OCI-LY7 (cell line): Measurements from ENCODE around the gene C5orf15. TPM values are rescaled to one million over a fixed set of nuclear protein-coding genes. Genes with fewer than 3 reads are reported as not detected.

Experiments
- BruUV-seq: library from RNA; stranded (reverse); fragments of 400-500 nt; replicated peaks from 2 replicates; lab custom pipeline; 2021; lab: Mats Ljungman, UMichigan
- CTCF ChIA-PET: fragments of 300-600 bp; sonication (Branson Sonifier 250); formaldehyde crosslinking; loops from one replicate; lab custom pipeline; 2022; ENCODE audit warnings: antibody characterized with exemption; ENCODE audit not compliant: unreplicated experiment; lab: Charles Lee
- POLR2A ChIA-PET: fragments of 300-600 bp; sonication (Branson Sonifier 250); formaldehyde crosslinking; loops from one replicate; lab custom pipeline; 2022; ENCODE audit warnings: antibody characterized with exemption; lab: Charles Lee
- DNase-seq: peaks from one replicate; pipeline ENCODE4 v3.0.0-alpha.2; 2015; ENCODE audit warnings: low spot score
- H2AFZ ChIP-seq: fragments of 200-600 bp; sonication (generic), shearing (Covaris generic); 2 replicates; pipeline ENCODE4 v1.6.1; 2014; ENCODE audit warnings: mild to moderate bottlenecking, antibody characterized with exemption, low read length, moderate library complexity
- H3K27ac ChIP-seq: fragments of 200-600 bp; sonication (generic); 2 replicates; pipeline ENCODE4 v1.5.1; 2014; ENCODE audit warnings: mixed run types, low read depth, mild to moderate bottlenecking, moderate library complexity, low read length, inconsistent platforms; ENCODE audit not compliant: poor library complexity, severe bottlenecking
- H3K36me3 ChIP-seq: fragments of 200-600 bp; sonication (generic); 2 replicates; pipeline ENCODE4 v1.6.1; 2014; ENCODE audit warnings: mild to moderate bottlenecking, antibody characterized with exemption, low read length, moderate library complexity, mixed read lengths; ENCODE audit not compliant: insufficient read depth
- H3K4me1 ChIP-seq: fragments of 200-600 bp; sonication (generic); 2 replicates; pipeline ENCODE4 v1.5.1; 2014; ENCODE audit warnings: mild to moderate bottlenecking, low read length; ENCODE audit not compliant: insufficient read depth, poor library complexity, severe bottlenecking
- H3K4me2 ChIP-seq: fragments of 200-600 bp; sonication (generic); 2 replicates; pipeline ENCODE4 v1.6.1; 2014; ENCODE audit warnings: mild to moderate bottlenecking, low read length
- H3K4me3 ChIP-seq: fragments of 200-600 bp; sonication (generic); 2 replicates; pipeline ENCODE4 v1.5.1; 2014; ENCODE audit warnings: mild to moderate bottlenecking, low read depth, low read length; ENCODE audit not compliant: poor library complexity, severe bottlenecking
- H3K79me2 ChIP-seq: fragments of 200-600 bp; sonication (generic); 2 replicates; pipeline ENCODE4 v1.6.1; 2016; ENCODE audit warnings: low read depth, mild to moderate bottlenecking, low read length, moderate library complexity, mixed read lengths; ENCODE audit not compliant: insufficient read depth
- H3K9me2 ChIP-seq: fragments of 200-600 bp; sonication (generic); 2 replicates; pipeline ENCODE4 v1.6.1; 2016; ENCODE audit warnings: mild to moderate bottlenecking, low read length, mixed read lengths; ENCODE audit not compliant: insufficient read depth
- H3K9me3 ChIP-seq: fragments of 200-600 bp; sonication (generic); 2 replicates; pipeline ENCODE4 v1.6.1; 2014; ENCODE audit warnings: mild to moderate bottlenecking, mixed run types, low read length, mixed read lengths
- H4K20me1 ChIP-seq: fragments of 200-600 bp; sonication (generic); 2 replicates; pipeline ENCODE4 v1.6.1; 2014; ENCODE audit warnings: mild to moderate bottlenecking, antibody characterized with exemption, low read length, moderate library complexity, mixed read lengths; ENCODE audit not compliant: insufficient read depth
- EZH2phosphoT487 ChIP-seq: fragments of 200-600 bp; sonication (generic); IDR thresholded peaks from 2 replicates; pipeline ENCODE4 v1.6.1; 2018; ENCODE audit warnings: low read depth, borderline replicate concordance, mild to moderate bottlenecking, mixed run types, antibody characterized with exemption, low read length, moderate library complexity, mixed read lengths
- intact Hi-C: fragments of 100-400 bp; cut with micrococcal nuclease; formaldehyde crosslinking; loops from one replicate; pipeline ENCODE4 v1.10.0; 2022; ENCODE audit not compliant: unreplicated experiment
- total RNA-seq, 2 experiments: library from RNA; depleted of rRNA in 1 of 2; stranded (reverse); fragments of >200 nt in 1 of 2; shearing (Covaris generic) in 1 of 2; gene quantifications; 2 replicates each; pipeline ENCODE4 v1.2.3, GENCODE V29; 2014 to 2022
- TF ChIP-seq, protein P1 (sequence below): fragments of 200-600 bp; sonication (generic); conservative IDR thresholded peaks from 2 replicates; pipeline ENCODE4 v1.5.1; 2014; ENCODE audit warnings: mild to moderate bottlenecking, antibody characterized with exemption, low read length, moderate library complexity, mixed read lengths

The C5orf15 gene
- total RNA-seq, 2 experiments from 2014 or later, result 32.2 to 46.4 TPM

DNA sequence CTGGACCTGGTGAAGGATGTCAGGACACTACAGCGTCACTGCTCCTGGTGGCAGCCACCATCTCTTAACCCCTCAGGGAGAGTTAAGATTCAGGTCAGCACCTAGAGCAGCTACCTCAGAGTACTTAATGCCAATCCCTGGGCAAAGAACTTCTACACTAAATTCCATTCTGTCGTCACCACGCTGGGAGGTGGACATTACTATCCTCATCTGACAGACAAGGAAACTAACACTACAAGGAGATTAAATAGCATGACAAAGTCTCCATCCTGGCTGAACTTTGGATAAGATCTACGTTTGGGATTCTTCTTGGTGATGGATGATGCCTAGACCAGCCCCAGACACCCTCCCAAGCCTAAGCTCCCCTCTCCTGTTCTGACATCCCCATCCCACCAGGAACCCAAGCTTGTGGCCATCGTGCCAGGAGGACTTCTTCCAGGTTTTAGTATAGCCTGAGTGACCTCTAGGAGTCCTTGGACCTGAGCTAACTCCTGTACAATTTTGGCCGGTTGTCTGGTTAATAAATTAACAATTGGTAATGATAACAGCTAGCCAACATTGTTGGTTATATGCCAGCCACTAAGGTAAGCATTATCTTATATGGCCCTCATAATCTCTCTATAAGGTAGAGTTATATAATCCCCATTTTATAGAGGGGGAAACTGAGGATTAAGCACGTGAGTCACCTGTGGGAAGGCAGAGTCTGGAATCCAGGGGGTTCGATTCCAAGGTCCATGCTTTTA lies 54.8 kb downstream of the C5orf15 start:
- no peak for DNase-seq
- H3K79me2 ChIP-seq, result no peaks in the 10 kb centered on the region
- H3K36me3 ChIP-seq, result no peaks in the 10 kb centered on the region
- ChIA-PET POLR2A (interaction anchor here (0.8 to 1.1 kb wide), 2 partner anchors 9 to 55 kb away, joined by 3 to 4 read pairs; partner anchors contain the start of gene C5orf15), CTCF (no interaction called here)
- H3K27ac ChIP-seq, result no peak overlapping the region
- H4K20me1 ChIP-seq, result no peaks in the 10 kb centered on the region
- no peaks in the 10 kb centered on the region for H3K9me3 ChIP-seq
- H3K9me2 ChIP-seq, result no peaks in the 10 kb centered on the region
- no TSS peak for BruUV-seq
- no peak overlapping the region for H3K4me3 ChIP-seq
- H3K4me2 ChIP-seq, result no peak overlapping the region
- intact Hi-C loops, result loop anchor here (5.0 kb wide), 1 partner anchor 1119 kb away; the partner anchor contains the start of gene PITX1
- no peak overlapping the region for H2AFZ ChIP-seq
- no peaks in the 10 kb centered on the region for H3K4me1 ChIP-seq
- TF ChIP-seq, protein P1, sequence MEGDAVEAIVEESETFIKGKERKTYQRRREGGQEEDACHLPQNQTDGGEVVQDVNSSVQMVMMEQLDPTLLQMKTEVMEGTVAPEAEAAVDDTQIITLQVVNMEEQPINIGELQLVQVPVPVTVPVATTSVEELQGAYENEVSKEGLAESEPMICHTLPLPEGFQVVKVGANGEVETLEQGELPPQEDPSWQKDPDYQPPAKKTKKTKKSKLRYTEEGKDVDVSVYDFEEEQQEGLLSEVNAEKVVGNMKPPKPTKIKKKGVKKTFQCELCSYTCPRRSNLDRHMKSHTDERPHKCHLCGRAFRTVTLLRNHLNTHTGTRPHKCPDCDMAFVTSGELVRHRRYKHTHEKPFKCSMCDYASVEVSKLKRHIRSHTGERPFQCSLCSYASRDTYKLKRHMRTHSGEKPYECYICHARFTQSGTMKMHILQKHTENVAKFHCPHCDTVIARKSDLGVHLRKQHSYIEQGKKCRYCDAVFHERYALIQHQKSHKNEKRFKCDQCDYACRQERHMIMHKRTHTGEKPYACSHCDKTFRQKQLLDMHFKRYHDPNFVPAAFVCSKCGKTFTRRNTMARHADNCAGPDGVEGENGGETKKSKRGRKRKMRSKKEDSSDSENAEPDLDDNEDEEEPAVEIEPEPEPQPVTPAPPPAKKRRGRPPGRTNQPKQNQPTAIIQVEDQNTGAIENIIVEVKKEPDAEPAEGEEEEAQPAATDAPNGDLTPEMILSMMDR, result no peak

DNA sequence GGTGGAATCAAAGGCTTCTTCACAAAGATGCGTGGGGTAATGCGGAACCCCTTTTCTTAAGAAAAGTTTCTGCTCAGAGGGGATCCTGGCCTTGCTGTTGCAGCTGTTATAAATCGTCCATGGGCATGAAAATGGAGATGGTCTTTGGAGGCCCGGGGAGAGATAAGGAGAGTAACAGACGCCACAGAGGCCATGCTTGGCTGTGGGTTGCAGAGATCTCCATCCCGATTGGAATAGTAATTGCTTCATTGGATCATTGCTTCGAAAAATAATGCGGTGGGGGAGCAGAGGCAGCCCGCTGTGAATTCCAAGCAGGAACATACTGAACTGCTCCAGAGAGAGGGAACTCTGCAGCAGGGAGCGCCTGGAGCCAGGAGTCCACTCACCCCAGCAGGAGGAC lies 55.5 kb downstream of the C5orf15 start:
- no TSS peak for BruUV-seq
- Histone ChIP-seq H3K4me3 (no peak overlapping the region), H3K9me3 (no peaks in the 10 kb centered on the region), H3K4me1 (no peaks in the 10 kb centered on the region), H3K4me2 (no peak overlapping the region), H3K9me2 (no peaks in the 10 kb centered on the region), H4K20me1 (no peaks in the 10 kb centered on the region), H3K27ac (no peak overlapping the region), H3K79me2 (no peaks in the 10 kb centered on the region), H3K36me3 (no peaks in the 10 kb centered on the region), H2AFZ (no peak overlapping the region)
- POLR2A ChIA-PET, result interaction anchor here (0.6 to 1.1 kb wide), 2 partner anchors 16 to 56 kb away, joined by 3 read pairs; partner anchors contain the start of gene C5orf15
- CTCF ChIA-PET, result no interaction called here
- no peak for DNase-seq
- TF ChIP-seq EZH2phosphoT487, result no peak
- TF ChIP-seq, protein P1, result no peak
- intact Hi-C loops, result loop anchor here (5.0 kb wide), 1 partner anchor 1119 kb away; the partner anchor contains the start of gene PITX1

DNA sequence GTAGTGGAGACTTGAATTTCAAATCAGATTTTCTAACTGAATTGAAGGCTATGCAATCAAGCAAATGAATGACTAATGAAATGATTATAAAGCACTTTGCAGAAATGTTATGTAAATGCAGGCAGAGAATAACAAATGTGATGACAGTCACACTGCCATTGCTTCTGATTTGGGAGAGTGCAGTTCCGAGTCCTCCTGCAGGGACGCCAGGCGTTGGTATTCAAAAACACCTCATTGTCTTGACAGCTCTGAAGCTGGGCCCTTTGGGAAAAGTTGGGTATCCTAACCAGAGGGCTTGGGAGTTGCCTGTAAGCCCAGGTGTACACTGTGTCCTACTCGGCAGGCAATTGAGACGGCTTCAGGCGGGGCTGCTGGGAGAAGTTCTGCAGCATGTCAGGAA lies 57.9 kb downstream of the C5orf15 start:
- no peaks in the 10 kb centered on the region for H3K9me3 ChIP-seq
- H3K27ac ChIP-seq, result no peak overlapping the region
- no TSS peak for BruUV-seq
- ChIA-PET POLR2A (no interaction called here), CTCF (no interaction called here)
- no peak overlapping the region for H2AFZ ChIP-seq
- no peak for TF ChIP-seq EZH2phosphoT487
- TF ChIP-seq, protein P1, result no peak
- no peak for DNase-seq
- peaks cover 10% of the 10 kb centered on the region for H3K4me1 ChIP-seq
- H3K36me3 ChIP-seq, result no peaks in the 10 kb centered on the region
- H3K79me2 ChIP-seq, result no peaks in the 10 kb centered on the region
- H3K4me2 ChIP-seq, result no peak overlapping the region
- no peaks in the 10 kb centered on the region for H3K9me2 ChIP-seq
- H3K4me3 ChIP-seq, result no peak overlapping the region
- intact Hi-C loops, result loop anchor here (5.0 kb wide), 1 partner anchor 1122 kb away; the partner anchor contains the start of gene PITX1
- no peaks in the 10 kb centered on the region for H4K20me1 ChIP-seq
